GM21447 (cell line): Measurements from ENCODE around the gene MYRF.

Experiments used
- ATAC-seq: cut with Tn5 transposase; IDR thresholded peaks from one replicate; pipeline ENCODE4 v1.9.1; 2021; ENCODE audit not compliant: unreplicated experiment

The MYRF gene

DNA sequence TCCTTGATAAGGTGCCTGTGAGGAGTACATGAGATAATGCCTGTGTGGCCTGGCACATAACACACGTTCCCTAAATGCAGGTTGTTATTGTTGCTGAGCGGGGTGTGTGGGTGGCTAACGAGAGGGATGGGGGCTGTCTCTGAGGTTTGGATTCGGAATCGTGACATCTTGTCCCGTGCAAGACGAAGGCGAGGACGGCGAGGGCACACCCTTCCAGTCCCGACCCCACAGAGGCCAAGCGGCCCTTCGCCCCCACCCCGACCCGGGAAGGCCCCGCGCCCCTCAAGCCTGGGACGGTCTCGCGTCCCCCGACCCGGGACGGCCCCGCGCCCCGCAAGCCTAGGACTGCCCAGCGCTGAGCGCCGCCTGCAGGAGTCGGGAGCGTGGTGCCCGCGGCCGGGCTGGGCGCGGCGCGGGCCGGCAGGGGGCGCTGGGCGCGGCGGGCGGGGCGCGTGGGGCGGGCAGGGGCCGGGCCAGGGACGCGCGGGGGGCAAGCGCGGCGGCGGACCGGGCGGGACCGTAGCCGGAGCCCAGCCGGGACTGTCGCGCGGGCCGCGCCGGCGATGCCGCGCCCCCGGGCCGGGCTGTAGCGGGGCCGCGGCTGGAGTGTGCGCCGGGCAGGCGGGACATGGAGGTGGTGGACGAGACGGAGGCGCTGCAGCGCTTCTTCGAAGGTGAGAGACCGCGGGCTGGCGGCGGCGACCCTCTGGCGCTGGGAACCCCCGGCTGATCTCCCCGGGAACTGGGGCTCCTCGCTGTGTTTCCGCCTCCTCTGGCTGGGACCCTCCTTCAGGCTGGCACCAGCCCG lies at the start of gene MYRF:
Gene MYRF (plus strand): TSS at position 520 of the 808 bp plus-strand sequence. CDS start 109 bp downstream, at position 629.
- no peak for ATAC-seq

- no peak for ATAC-seq
Observed at GRCh38 chr11:61702701-61703312, 49.6 kb upstream of the MYRF start.

DNA sequence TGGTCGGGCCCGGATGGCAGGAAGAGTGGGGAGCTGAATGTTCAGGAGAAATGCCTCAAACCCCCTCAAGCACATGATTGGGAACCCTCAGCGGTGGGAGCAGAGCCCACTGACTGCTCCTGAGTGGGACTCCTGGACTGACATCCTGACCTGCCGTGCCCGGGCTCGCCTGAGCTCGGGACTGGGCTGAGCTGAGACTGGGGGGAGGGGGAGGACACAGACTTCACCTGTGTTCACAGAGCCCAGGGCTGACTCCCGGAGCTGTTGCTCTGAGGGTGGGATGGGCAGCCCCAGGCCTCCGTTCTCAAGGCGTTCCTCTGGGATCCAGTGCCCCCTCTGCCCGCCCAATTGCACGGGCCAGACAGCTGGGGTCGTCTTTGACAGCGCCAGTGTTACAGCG lies 47.6 kb upstream of the MYRF start:
- no peak for ATAC-seq

GRCh38 chr11:61706452-61707400 lies 45.7 kb upstream of the MYRF start:
- ATAC-seq = no peak

GRCh38 chr11:61707574-61707973 lies 44.9 kb upstream of the MYRF start:
- no peak for ATAC-seq

DNA sequence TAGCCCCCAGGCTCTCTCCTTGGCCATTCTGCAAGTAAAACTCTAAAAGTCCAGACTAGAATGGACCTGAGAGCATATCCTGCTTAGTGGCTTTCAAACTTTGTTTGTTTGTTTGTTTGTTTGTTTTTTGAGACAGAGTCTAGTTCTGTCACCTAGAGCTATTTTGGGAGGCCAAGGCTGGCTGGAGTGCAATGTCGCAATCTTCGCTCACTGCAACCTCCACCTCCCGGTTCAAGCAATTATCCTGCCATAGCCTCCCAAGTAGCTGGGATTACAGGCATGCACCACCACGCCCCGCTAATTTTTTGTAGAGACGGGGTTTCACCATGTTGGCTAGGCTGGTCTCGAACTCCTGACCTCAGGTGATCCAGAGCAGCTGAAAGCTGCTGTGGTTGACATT lies 43.3 kb upstream of the MYRF start:
- ATAC-seq = no peak

DNA sequence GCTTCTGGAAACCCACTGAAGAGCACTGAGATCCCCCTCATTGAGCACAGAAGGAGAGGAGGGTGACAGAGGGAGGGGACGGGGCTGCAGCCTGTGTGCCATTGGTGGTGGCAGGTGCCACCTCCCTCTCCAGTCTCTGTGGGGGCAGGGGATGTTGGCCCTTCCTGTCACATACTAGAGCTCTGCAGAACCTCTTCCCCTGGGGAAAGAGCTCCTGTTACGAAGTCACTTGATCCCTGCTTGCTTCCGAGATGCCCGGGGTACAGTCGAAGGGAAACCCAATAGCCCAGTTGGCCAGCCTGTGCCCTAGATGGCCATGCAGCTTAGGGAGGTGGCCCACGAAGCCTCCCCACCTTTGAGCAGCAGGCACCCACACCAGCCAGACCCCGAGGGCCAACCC lies 42.9 kb upstream of the MYRF start:
- ATAC-seq = no peak

- no peak for ATAC-seq
Observed at GRCh38 chr11:61710019-61710418, 42.4 kb upstream of the MYRF start.

DNA sequence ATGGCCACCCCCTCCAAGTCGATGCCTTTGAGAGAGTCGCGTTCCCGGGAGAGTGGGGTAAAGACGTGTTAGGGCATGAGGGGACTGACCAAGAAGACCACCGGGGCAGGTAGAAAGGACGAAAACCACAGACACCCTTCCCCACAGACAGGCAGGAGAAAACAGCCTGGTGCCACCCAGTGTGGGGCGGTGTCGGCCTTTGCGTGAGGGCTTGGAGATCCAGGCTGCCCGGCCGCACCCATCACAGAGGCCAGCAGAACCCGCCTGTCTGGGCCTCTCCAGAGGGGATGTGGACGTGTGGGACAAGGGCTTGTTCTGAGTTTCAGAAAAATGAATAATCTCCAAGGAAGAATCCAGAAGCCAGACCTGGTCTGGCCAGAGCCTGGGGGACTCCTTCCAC lies 41.4 kb upstream of the MYRF start:
- no peak for ATAC-seq

DNA sequence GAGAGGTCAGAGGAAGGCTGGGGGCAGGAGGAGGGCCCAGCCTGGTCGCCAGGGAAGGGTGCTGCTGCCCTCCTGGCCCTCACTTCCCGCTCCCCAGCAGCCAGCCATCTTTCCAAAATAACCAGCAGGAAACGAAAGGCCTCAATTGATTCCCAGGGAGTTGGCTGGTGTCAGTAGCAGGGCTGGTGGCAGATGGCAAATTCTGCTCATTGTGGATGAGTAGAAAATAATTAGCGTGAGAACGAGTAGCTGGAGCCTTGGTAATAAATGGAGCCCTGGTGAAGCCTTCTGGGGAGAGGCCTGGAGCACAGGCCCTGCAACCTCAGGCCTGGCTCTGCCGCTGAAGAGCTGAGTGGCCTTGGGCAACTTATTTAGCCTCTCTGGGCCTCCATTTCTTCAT lies 40.9 kb upstream of the MYRF start:
- no peak for ATAC-seq

DNA sequence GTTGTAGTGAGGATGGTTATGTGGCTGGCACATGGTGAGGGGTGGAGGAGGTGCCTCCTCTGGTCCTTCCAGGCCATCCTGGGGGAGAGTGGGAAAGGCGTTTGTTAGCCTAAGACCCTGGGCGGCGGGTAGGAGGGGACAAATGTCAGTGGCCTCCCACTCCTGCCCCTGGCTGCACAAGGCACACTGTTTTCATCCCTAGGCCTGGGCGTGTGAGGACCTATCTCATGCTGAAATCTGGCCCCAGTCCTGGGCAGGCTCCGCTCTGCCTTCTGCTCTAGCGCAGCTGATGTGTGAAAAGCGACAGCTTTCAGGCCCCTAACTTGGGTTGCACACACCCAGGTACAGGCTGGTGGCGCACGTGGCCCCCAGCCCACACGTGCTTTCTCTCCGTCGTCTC lies 40.1 kb upstream of the MYRF start:
- no peak for ATAC-seq

GRCh38 chr11:61712846-61713245 lies 39.6 kb upstream of the MYRF start:
- ATAC-seq = no peak

GRCh38 chr11:61713464-61713863 lies 39.0 kb upstream of the MYRF start:
- no peak for ATAC-seq

- no peak for ATAC-seq
Observed at GRCh38 chr11:61713906-61714305, 38.5 kb upstream of the MYRF start.

DNA sequence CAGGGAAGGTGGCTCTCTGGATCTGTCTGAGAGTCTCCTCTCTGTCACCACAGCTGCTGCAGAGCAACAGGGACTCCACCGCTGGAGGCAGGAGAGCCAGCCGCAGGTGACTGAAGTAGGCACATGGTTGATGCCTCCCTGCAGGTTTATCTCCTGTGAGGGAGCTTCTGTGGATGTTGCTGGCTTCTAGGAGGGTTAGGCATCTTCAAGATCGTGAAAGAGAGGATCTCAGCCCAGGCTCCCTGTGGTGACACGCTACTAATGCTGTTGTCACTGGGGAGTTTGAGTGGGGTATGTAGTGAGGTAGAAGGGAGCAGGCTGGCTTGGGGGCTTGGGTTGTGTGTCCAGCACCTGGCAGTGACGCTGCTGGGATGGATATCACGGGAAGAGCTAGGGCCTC lies 38.1 kb upstream of the MYRF start:
- ATAC-seq = no peak

- no peak for ATAC-seq
Observed at GRCh38 chr11:61714916-61715315, 37.5 kb upstream of the MYRF start.

DNA sequence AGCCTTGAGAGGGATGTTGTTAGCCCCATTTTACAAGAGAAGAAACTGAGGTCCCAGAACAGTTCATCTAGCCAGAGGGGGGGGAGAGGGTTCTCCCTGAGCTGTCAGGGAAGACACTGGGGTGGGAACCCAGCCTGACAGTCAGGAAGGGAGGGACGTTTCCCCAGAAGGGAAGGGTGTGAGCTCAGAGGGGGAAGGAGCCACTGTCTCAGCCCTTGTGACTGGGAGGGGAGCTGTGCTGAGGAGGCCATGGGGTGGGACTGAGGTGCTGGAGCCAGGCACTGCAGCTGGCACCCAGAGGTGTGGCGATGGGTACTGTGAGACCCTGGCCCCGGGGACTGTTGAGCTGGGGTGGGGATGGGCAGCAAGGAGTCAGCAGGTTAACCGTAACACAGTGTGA lies 36.6 kb upstream of the MYRF start:
- ATAC-seq = no peak

DNA sequence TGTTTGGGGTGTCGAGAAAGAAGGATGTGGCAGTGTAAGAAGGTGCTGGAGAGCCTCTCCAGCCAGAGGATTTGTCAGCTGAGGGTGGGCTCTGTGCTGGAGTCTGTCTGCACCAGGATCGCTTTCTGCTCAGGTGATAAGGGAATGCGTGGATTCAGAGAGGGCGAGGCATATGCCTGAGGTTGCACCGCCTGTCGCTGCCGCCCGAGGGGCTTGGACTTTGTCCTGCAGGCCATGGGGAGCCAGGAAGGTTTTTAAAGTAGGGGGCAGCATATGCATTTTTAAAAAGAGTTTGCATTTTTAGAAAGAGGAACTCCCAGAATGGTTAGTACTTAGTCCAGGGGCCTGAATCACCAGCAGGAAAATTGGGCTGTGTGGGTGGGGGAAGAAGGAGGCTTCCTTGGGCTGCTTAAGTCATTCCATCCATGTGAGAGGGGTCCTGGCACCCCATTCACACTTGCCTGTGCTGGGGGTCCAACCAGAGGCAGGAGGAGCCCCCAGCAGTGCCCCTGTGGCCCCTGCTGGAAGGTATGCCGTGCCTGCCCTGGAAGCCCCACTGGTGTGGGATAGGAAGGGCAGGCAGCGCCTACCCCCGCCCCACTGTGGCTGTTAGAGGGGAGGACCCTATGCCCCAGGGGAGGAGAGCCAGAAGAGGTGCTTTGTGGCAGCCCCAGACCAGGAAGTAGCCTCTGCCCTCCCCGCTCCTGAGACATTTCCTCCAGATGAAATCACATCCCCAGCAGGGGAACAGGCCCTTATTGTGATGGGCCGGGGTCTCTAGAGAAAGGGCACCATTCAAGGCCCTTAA lies 35.8 kb upstream of the MYRF start:
- ATAC-seq = no peak

DNA sequence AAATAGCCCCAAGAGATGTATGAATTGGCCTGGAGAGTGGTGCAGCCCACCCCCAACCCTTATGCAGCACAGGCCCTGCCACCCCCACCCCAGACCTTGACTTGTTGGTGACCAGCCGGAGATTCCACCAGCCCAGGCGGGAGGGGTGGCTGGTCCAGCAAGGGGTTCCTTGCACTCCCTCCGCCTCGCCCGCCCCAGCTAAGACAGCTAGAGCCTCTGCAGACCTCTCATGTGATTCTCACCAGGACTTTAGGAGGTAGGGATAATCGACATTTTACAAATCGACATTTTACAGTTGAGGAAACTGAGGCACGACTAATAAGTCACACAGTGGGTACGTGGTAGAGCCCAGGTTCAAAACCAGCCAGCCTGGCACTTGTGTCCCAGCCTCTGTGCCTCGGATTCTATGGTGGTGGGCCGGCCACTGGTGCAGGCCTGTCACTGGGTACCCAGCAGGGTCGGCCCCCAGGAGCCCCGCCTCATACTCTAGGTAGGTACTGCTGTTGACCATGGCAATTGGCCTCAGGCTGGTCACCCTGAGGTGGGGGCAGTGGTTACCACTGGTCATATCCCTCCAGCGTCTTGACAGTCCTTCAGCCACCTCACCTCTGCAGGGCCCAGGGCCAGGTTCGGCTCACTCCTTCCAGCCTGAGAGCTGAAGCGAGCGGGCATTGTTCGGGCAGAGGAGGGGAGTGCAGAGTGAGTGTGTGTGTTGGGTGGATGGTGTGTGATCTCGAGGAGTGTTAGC lies 35.0 kb upstream of the MYRF start:
- ATAC-seq = no peak

- ATAC-seq = no peak
Observed at GRCh38 chr11:61718046-61718531, 34.3 kb upstream of the MYRF start.
